Measurements from ENCODE around the gene RNF222.
"Not testable (repeated sequence)": the region's sequence is repeated elsewhere in the genome, so short reads cannot be mapped to it uniquely, and the experiment has no call there.

The RNF222 gene

DNA sequence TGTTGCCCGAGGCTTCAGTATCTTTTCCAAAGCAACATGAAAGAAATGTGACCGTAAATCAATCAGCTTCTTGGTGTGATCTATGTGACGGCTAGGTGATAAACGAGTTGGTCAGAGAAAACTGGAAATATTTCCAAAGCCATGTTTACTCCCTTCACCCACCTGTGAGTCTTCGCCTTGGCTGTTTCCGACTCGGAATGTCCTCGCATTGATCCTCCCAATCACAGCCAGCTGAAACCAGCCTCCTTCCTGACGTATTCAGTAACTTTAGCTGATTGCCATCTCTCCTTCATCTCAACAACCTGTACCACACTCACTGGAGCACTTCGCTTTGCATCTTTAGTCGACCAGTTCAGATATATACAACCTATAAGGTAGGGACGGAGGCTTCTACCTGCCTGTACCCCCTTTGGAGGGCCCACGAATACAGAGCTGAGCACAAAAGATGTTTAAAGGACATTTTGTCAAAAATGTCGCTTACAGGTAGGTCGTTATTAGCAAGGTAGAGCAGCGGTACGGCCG is 21.8 kb downstream of the RNF222 start:
- H3K27me3 ChIP-seq (ENCODE audit: insufficient read depth, low read length): no peaks in the 10 kb centered on the region
- peaks cover 46% of the 10 kb centered on the region for H3K36me3 ChIP-seq (ENCODE audit: insufficient read depth, low read length)
- H3K9ac ChIP-seq (ENCODE audit: low read length): peak overlapping the region; percentile 96
- H3K9me2 ChIP-seq (ENCODE audit: low read depth, low read length): no peaks in the 10 kb centered on the region
- H3K4me3 ChIP-seq (ENCODE audit: low read depth, low read length, poor library complexity, severe bottlenecking): peak overlapping the region; percentile 84
- H4K20me1 ChIP-seq (ENCODE audit: insufficient read depth, low read length): no peaks in the 10 kb centered on the region
- peaks cover 16% of the 10 kb centered on the region for H3F3A ChIP-seq (ENCODE audit: insufficient read depth, low read length)
- TF ChIP-seq CTCF (IDR thresholded peaks at IDR 0.05; ENCODE audit: low read length) (no peak), EZH2 (IDR thresholded peaks at IDR 0.05; ENCODE audit: borderline replicate concordance, low read length) (no peak)
- H3K79me2 ChIP-seq (ENCODE audit: insufficient read depth, low read length): no peaks in the 10 kb centered on the region; the same call in 1 of the 2 replicates
- peak overlapping the region; percentile 96 for H3K4me2 ChIP-seq (ENCODE audit: low read length)
- H3K9me3 ChIP-seq (ENCODE audit: low read length): no peaks in the 10 kb centered on the region
- H2AFZ ChIP-seq (ENCODE audit: low read length): no peak overlapping the region
- peaks cover 40% of the 10 kb centered on the region for H3K4me1 ChIP-seq (ENCODE audit: insufficient read depth, low read length, severe bottlenecking)
- peak overlapping the region; percentile 69 for H3K27ac ChIP-seq (ENCODE audit: low read depth, low read length, poor library complexity, severe bottlenecking)

DNA sequence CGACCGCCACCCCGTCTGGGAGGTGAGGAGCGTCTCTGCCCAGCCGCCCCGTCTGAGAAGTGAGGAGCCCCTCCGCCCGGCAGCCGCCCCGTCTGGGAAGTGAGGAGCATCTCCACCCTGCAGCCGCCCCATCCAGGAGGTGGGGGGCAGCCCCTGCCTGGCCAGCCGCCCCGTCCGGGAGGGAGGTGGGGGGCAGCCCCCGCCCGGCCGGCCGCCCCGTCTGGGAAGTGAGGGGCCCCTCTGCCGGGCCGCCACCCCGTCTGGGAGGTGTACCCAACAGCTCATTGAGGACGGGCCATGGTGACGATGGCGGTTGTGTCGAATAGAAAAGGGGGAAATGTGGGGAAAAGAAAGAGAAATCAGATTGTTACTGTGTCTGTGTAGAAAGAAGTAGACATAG is 23.8 kb downstream of the RNF222 start:
- H3K4me1 ChIP-seq (ENCODE audit: insufficient read depth, low read length, severe bottlenecking): peaks cover 22% of the 10 kb centered on the region
- H3K27ac ChIP-seq (ENCODE audit: low read depth, low read length, poor library complexity, severe bottlenecking); H3K79me2 ChIP-seq (ENCODE audit: insufficient read depth, low read length); H3K9ac ChIP-seq (ENCODE audit: low read length); H3K4me2 ChIP-seq (ENCODE audit: low read length); H4K20me1 ChIP-seq (ENCODE audit: insufficient read depth, low read length); H3K4me3 ChIP-seq (ENCODE audit: low read depth, low read length, poor library complexity, severe bottlenecking); H3K9me2 ChIP-seq (ENCODE audit: low read depth, low read length); H2AFZ ChIP-seq (ENCODE audit: low read length); H3K9me3 ChIP-seq (ENCODE audit: low read length); H3K27me3 ChIP-seq (ENCODE audit: insufficient read depth, low read length): not testable (repeated sequence)
- peaks cover 11% of the 10 kb centered on the region for H3F3A ChIP-seq (ENCODE audit: insufficient read depth, low read length)
- H3K36me3 ChIP-seq (ENCODE audit: insufficient read depth, low read length): peaks cover 38% of the 10 kb centered on the region

- Histone ChIP-seq H3F3A (ENCODE audit: insufficient read depth, low read length) (peaks cover 7% of the 10 kb centered on the region), H2AFZ (ENCODE audit: low read length) (no peak overlapping the region), H3K4me3 (ENCODE audit: low read depth, low read length, poor library complexity, severe bottlenecking) (no peak overlapping the region), H3K79me2 (ENCODE audit: insufficient read depth, low read length) (no peaks in the 10 kb centered on the region), H3K36me3 (ENCODE audit: insufficient read depth, low read length) (peaks cover 24% of the 10 kb centered on the region), H3K9me2 (ENCODE audit: low read depth, low read length) (no peaks in the 10 kb centered on the region), H3K9ac (ENCODE audit: low read length) (no peak overlapping the region), H4K20me1 (ENCODE audit: insufficient read depth, low read length) (no peaks in the 10 kb centered on the region), H3K4me2 (ENCODE audit: low read length) (no peak overlapping the region), H3K9me3 (ENCODE audit: low read length) (no peaks in the 10 kb centered on the region), H3K27ac (ENCODE audit: low read depth, low read length, poor library complexity, severe bottlenecking) (no peak overlapping the region), H3K4me1 (ENCODE audit: insufficient read depth, low read length, severe bottlenecking) (peaks cover 17% of the 10 kb centered on the region), H3K27me3 (ENCODE audit: insufficient read depth, low read length) (no peaks in the 10 kb centered on the region)
- TF ChIP-seq CTCF (IDR thresholded peaks at IDR 0.05; ENCODE audit: low read length): no peak
- no peak for TF ChIP-seq EZH2 (IDR thresholded peaks at IDR 0.05; ENCODE audit: borderline replicate concordance, low read length)
Observed at GRCh38 chr17:8372422-8372821, 25.2 kb downstream of the RNF222 start.

- no peak overlapping the region for H3K27ac ChIP-seq (ENCODE audit: low read depth, low read length, poor library complexity, severe bottlenecking)
- H3K79me2 ChIP-seq (ENCODE audit: insufficient read depth, low read length): no peaks in the 10 kb centered on the region
- H3F3A ChIP-seq (ENCODE audit: insufficient read depth, low read length): peaks cover under 1% of the 10 kb centered on the region; the same call in 1 of the 2 replicates
- no peak overlapping the region for H3K4me3 ChIP-seq (ENCODE audit: low read depth, low read length, poor library complexity, severe bottlenecking)
- H3K9ac ChIP-seq (ENCODE audit: low read length): no peak overlapping the region
- no peak overlapping the region for H2AFZ ChIP-seq (ENCODE audit: low read length)
- no peaks in the 10 kb centered on the region for H4K20me1 ChIP-seq (ENCODE audit: insufficient read depth, low read length)
- no peaks in the 10 kb centered on the region for H3K27me3 ChIP-seq (ENCODE audit: insufficient read depth, low read length)
- H3K9me3 ChIP-seq (ENCODE audit: low read length): no peaks in the 10 kb centered on the region
- no peaks in the 10 kb centered on the region for H3K9me2 ChIP-seq (ENCODE audit: low read depth, low read length)
- H3K4me1 ChIP-seq (ENCODE audit: insufficient read depth, low read length, severe bottlenecking): peaks cover 11% of the 10 kb centered on the region
- TF ChIP-seq EZH2 (IDR thresholded peaks at IDR 0.05; ENCODE audit: borderline replicate concordance, low read length) (no peak), CTCF (IDR thresholded peaks at IDR 0.05; ENCODE audit: low read length) (no peak)
- no peak overlapping the region for H3K4me2 ChIP-seq (ENCODE audit: low read length)
- H3K36me3 ChIP-seq (ENCODE audit: insufficient read depth, low read length): peaks cover 17% of the 10 kb centered on the region; the same call in 1 of the 2 replicates
Observed at GRCh38 chr17:8371786-8372185, 25.8 kb downstream of the RNF222 start.

Measured in OCI-LY1 (cell line).